ENCODE data around the gene ENC1.

The ENC1 gene

DNA sequence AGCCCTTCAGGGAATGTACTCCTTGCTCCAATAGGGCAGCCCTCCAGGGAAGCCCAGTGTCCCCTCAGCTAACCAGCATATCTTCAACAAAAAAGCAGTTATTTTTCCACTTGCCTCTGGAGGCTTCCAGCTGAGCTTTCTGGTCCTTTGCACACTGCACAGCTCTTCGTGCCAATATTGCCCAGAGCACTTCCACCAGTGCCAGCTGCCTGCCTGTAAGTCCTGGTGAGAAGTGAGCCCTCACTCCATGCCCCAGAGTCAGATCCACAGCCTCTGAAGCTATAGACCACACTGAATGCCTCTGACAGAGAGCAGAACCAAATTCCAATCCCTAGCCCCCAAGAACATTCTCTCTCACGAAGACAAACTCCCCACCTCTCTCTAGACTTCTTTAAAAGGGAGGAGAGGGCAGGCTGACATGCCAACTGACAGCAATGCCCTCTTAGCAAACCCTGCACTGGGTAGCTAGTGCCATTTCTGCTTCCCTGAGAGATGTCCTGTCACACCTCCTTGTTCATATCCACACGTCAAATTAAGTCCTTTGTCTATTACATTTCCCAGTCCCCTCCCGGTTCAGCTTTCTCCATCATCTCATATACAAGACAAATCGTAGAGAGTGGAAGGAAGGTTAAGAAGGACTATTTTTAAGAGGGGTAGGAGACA, 31.8 kb upstream of the ENC1 start:
- Histone ChIP-seq H3K27ac (ENCODE audit: low read depth in 2 of 2, low read length in 2 of 2) (no peak overlapping the region), H3K36me3 (ENCODE audit: control insufficient read depth in 2 of 2, insufficient read depth in 2 of 2, low read length in 2 of 2) (no peaks in the 10 kb centered on the region), H3K4me1 (ENCODE audit: control insufficient read depth in 2 of 2, insufficient read depth in 2 of 2, low read length in 2 of 2) (no peaks in the 10 kb centered on the region), H3K4me3 (ENCODE audit: low read length in 2 of 2) (no peak overlapping the region), H3K9ac (ENCODE audit: low read depth in 1 of 2, low read length in 2 of 2) (no peak overlapping the region), H3K27me3 (ENCODE audit: control insufficient read depth in 2 of 2, insufficient read depth in 2 of 2, low read length in 2 of 2) (no peaks in the 10 kb centered on the region), H3K9me3 (ENCODE audit: control insufficient read depth in 2 of 2, low read length in 2 of 2) (no peaks in the 10 kb centered on the region)

DNA sequence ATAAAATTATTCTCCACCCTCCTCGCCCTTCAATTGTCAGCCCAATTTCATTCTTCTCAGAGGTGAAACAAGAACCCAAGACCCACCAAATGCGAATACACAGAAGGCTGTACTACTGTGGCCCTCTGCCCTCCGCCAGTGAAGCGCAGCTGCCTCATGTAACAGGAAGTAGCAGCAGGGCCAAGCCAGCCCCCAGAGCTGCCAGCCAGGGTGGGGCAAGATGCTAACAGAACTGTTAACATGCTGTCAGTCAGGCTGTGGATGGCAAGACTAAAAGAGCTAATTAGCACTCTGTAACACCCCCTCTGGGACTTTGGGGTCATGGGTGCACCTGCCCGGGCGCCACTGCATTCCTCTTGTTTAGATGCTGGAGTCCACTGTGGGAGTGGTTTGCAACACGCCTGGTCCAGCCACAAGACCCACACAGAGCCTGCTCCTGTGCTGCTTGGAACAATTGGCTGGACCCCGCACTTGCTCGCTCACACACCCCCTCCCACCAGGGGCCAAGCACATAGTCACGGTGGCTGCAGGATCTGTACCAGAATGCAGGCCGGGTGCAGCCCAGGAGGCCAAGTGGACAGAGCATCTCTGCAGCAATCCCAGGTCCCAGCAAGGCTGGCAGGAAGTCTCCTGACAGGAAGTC, 30.0 kb upstream of the ENC1 start:
- Histone ChIP-seq H3K9ac (ENCODE audit: low read depth in 1 of 2, low read length in 2 of 2) (no peak overlapping the region), H3K4me3 (ENCODE audit: low read length in 2 of 2) (no peak overlapping the region), H3K27me3 (ENCODE audit: control insufficient read depth in 2 of 2, insufficient read depth in 2 of 2, low read length in 2 of 2) (no peaks in the 10 kb centered on the region), H3K36me3 (ENCODE audit: control insufficient read depth in 2 of 2, insufficient read depth in 2 of 2, low read length in 2 of 2) (no peaks in the 10 kb centered on the region), H3K27ac (ENCODE audit: low read depth in 2 of 2, low read length in 2 of 2) (no peak overlapping the region), H3K9me3 (ENCODE audit: control insufficient read depth in 2 of 2, low read length in 2 of 2) (no peaks in the 10 kb centered on the region), H3K4me1 (ENCODE audit: control insufficient read depth in 2 of 2, insufficient read depth in 2 of 2, low read length in 2 of 2) (no peaks in the 10 kb centered on the region)

DNA sequence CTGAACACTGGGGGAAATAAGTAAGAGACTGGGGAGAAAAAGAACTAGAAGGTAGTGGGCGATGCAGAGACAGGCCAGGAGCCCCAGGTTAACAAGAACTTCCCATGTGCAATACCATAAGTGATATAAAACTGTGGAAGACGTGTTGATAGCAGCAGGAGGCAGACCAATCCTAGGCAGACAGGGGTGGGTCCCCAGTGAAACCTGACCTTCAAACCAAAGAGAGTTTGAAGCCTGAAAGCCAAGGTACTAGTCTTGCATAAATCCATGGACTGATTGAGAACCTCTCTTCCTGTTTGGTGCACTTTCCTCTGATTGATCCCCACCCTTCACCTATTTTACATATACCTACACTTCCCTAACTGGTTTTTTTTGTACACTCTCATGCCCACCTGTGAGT, 29.3 kb upstream of the ENC1 start:
- H3K9ac ChIP-seq (ENCODE audit: low read depth in 1 of 2, low read length in 2 of 2): no peak overlapping the region
- H3K27me3 ChIP-seq (ENCODE audit: control insufficient read depth in 2 of 2, insufficient read depth in 2 of 2, low read length in 2 of 2): no peaks in the 10 kb centered on the region
- no peaks in the 10 kb centered on the region for H3K4me1 ChIP-seq (ENCODE audit: control insufficient read depth in 2 of 2, insufficient read depth in 2 of 2, low read length in 2 of 2)
- H3K9me3 ChIP-seq (ENCODE audit: control insufficient read depth in 2 of 2, low read length in 2 of 2): no peaks in the 10 kb centered on the region
- no peak overlapping the region for H3K27ac ChIP-seq (ENCODE audit: low read depth in 2 of 2, low read length in 2 of 2)
- no peaks in the 10 kb centered on the region for H3K36me3 ChIP-seq (ENCODE audit: control insufficient read depth in 2 of 2, insufficient read depth in 2 of 2, low read length in 2 of 2)
- H3K4me3 ChIP-seq (ENCODE audit: low read length in 2 of 2): no peak overlapping the region

DNA sequence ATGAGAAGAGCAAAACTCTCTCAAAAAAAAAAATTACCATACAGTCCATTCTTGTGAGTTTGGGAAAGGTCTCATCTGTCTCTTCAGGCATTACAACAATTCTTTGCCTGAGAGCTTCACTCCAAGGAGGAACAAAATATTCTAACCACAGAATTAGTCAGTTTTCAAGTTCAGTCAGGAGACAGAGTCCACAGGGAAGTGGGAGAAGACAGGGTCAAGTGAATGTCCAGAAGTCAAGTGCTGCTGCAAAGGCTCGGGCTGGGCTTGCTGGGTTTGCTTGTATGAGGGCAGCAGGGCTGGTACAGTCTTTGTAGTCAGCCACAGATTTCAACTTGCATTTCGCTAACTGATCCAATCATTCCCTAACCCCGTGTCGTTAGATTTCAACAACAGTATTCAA, 26.9 kb upstream of the ENC1 start:
- Histone ChIP-seq H3K27ac (ENCODE audit: low read depth in 2 of 2, low read length in 2 of 2) (no peak overlapping the region), H3K4me1 (ENCODE audit: control insufficient read depth in 2 of 2, insufficient read depth in 2 of 2, low read length in 2 of 2) (no peaks in the 10 kb centered on the region), H3K9ac (ENCODE audit: low read depth in 1 of 2, low read length in 2 of 2) (no peak overlapping the region), H3K27me3 (ENCODE audit: control insufficient read depth in 2 of 2, insufficient read depth in 2 of 2, low read length in 2 of 2) (no peaks in the 10 kb centered on the region), H3K4me3 (ENCODE audit: low read length in 2 of 2) (no peak overlapping the region), H3K9me3 (ENCODE audit: control insufficient read depth in 2 of 2, low read length in 2 of 2) (no peaks in the 10 kb centered on the region), H3K36me3 (ENCODE audit: control insufficient read depth in 2 of 2, insufficient read depth in 2 of 2, low read length in 2 of 2) (no peaks in the 10 kb centered on the region)

DNA sequence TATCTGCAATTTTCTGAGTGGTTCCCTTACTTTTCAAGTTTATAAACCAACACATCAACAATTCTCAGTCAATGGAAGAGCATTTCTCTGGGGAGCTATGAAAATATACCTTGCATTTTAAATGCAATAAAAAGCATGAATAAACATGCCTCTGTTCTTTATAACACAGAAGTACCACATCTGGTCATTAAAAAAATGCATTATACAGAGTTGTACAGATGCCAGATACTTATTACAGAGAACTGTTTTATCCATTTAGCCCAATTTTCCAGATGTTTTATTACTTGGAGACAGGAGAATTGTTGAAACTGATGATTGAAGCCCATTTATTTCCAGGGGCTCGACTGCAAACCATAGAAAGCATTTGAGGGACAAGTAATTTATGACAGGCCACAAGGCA, 25.3 kb upstream of the ENC1 start:
- no peaks in the 10 kb centered on the region for H3K4me1 ChIP-seq (ENCODE audit: control insufficient read depth in 2 of 2, insufficient read depth in 2 of 2, low read length in 2 of 2)
- no peaks in the 10 kb centered on the region for H3K9me3 ChIP-seq (ENCODE audit: control insufficient read depth in 2 of 2, low read length in 2 of 2)
- H3K4me3 ChIP-seq (ENCODE audit: low read length in 2 of 2): no peak overlapping the region
- no peak overlapping the region for H3K9ac ChIP-seq (ENCODE audit: low read depth in 1 of 2, low read length in 2 of 2)
- no peak overlapping the region for H3K27ac ChIP-seq (ENCODE audit: low read depth in 2 of 2, low read length in 2 of 2)
- H3K27me3 ChIP-seq (ENCODE audit: control insufficient read depth in 2 of 2, insufficient read depth in 2 of 2, low read length in 2 of 2): no peaks in the 10 kb centered on the region
- no peaks in the 10 kb centered on the region for H3K36me3 ChIP-seq (ENCODE audit: control insufficient read depth in 2 of 2, insufficient read depth in 2 of 2, low read length in 2 of 2)

DNA sequence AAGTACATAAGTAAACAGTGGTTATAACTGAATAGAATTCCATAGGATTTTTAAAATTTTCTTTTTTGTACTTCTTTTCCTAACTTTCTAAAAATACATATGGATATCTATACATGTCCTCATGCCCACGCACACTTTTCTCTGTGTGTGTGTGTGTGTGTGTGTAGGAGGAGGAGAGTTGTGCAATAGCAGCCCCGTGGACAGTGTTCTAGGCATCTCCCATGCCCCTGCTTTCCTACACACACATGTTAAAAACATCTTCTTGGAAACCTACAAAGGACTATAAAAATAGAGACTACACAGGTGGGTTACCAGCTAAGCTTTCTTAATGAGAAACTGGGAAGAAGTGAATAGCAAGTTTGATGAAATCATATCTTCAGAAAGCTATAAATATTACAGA, 24.7 kb upstream of the ENC1 start:
- no peak overlapping the region for H3K9ac ChIP-seq (ENCODE audit: low read depth in 1 of 2, low read length in 2 of 2)
- no peaks in the 10 kb centered on the region for H3K27me3 ChIP-seq (ENCODE audit: control insufficient read depth in 2 of 2, insufficient read depth in 2 of 2, low read length in 2 of 2)
- no peaks in the 10 kb centered on the region for H3K4me1 ChIP-seq (ENCODE audit: control insufficient read depth in 2 of 2, insufficient read depth in 2 of 2, low read length in 2 of 2)
- H3K36me3 ChIP-seq (ENCODE audit: control insufficient read depth in 2 of 2, insufficient read depth in 2 of 2, low read length in 2 of 2): no peaks in the 10 kb centered on the region
- no peaks in the 10 kb centered on the region for H3K9me3 ChIP-seq (ENCODE audit: control insufficient read depth in 2 of 2, low read length in 2 of 2)
- H3K4me3 ChIP-seq (ENCODE audit: low read length in 2 of 2): no peak overlapping the region
- no peak overlapping the region for H3K27ac ChIP-seq (ENCODE audit: low read depth in 2 of 2, low read length in 2 of 2)

DNA sequence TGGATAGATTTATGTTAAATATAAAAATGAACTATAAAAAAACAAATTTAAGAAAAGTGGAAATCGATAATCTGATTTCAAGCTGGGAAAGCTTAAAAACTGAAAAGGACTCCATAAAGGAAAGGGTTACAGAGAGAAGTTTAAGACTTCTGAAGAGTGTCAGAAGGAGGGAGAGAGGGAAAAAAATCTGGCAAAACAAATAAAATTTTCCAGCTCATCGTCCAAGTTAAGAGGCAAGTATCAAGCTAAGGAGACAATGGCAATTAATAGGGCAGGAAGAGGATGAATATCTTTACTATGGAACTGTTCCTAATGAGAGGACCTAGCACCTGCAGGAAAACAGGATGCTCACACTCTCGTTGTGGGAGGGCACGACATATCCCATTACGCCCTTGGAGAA, 24.0 kb upstream of the ENC1 start:
- Histone ChIP-seq H3K9me3 (ENCODE audit: control insufficient read depth in 2 of 2, low read length in 2 of 2) (no peaks in the 10 kb centered on the region), H3K9ac (ENCODE audit: low read depth in 1 of 2, low read length in 2 of 2) (no peak overlapping the region), H3K36me3 (ENCODE audit: control insufficient read depth in 2 of 2, insufficient read depth in 2 of 2, low read length in 2 of 2) (no peaks in the 10 kb centered on the region), H3K27me3 (ENCODE audit: control insufficient read depth in 2 of 2, insufficient read depth in 2 of 2, low read length in 2 of 2) (no peaks in the 10 kb centered on the region), H3K4me3 (ENCODE audit: low read length in 2 of 2) (no peak overlapping the region), H3K27ac (ENCODE audit: low read depth in 2 of 2, low read length in 2 of 2) (no peak overlapping the region), H3K4me1 (ENCODE audit: control insufficient read depth in 2 of 2, insufficient read depth in 2 of 2, low read length in 2 of 2) (no peaks in the 10 kb centered on the region)

DNA sequence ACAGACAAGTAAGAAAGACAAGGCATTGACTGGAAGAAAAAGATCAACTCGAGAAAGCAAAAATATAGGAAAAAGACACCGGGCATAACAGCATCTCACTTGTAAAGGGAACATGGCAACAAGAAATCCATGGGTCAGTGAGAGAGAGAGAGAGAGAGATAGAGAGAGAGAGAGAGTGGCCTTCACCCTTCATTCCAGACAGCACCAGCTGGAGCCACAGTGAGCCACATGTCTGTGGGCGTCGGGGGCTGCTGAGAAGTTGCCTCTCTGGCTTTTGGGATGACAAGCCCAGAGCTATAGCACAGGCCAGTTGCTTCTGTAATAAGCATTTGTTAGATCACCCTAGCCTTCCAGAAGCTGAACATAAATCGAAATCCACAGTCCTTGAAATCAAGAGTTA, 20.3 kb upstream of the ENC1 start:
- no peak overlapping the region for H3K9ac ChIP-seq (ENCODE audit: low read depth in 1 of 2, low read length in 2 of 2)
- no peaks in the 10 kb centered on the region for H3K36me3 ChIP-seq (ENCODE audit: control insufficient read depth in 2 of 2, insufficient read depth in 2 of 2, low read length in 2 of 2)
- H3K4me3 ChIP-seq (ENCODE audit: low read length in 2 of 2): no peak overlapping the region
- no peaks in the 10 kb centered on the region for H3K27me3 ChIP-seq (ENCODE audit: control insufficient read depth in 2 of 2, insufficient read depth in 2 of 2, low read length in 2 of 2)
- no peaks in the 10 kb centered on the region for H3K4me1 ChIP-seq (ENCODE audit: control insufficient read depth in 2 of 2, insufficient read depth in 2 of 2, low read length in 2 of 2)
- H3K9me3 ChIP-seq (ENCODE audit: control insufficient read depth in 2 of 2, low read length in 2 of 2): no peaks in the 10 kb centered on the region
- H3K27ac ChIP-seq (ENCODE audit: low read depth in 2 of 2, low read length in 2 of 2): no peak overlapping the region

DNA sequence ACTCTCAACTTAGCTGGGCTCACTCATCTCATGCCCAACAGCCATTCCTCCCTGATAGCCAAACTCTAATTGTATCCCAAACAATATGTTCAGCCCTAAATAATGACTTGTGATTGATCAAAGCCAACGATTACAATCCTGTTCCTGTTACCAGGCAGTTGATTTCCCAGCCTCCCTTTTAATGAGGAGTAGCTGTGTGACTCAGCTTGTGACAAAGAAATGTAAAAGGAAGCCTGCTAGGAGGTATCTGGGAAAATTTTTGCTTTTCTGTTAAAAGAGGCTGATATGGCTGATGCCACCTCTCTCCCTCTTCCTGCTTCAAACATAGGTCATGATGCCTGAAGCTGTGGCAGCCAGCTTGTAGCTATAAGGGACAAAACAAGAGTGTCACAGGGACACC, 19.6 kb upstream of the ENC1 start:
- Histone ChIP-seq H3K27ac (ENCODE audit: low read depth in 2 of 2, low read length in 2 of 2) (no peak overlapping the region), H3K9me3 (ENCODE audit: control insufficient read depth in 2 of 2, low read length in 2 of 2) (no peaks in the 10 kb centered on the region), H3K4me1 (ENCODE audit: control insufficient read depth in 2 of 2, insufficient read depth in 2 of 2, low read length in 2 of 2) (no peaks in the 10 kb centered on the region), H3K36me3 (ENCODE audit: control insufficient read depth in 2 of 2, insufficient read depth in 2 of 2, low read length in 2 of 2) (no peaks in the 10 kb centered on the region), H3K4me3 (ENCODE audit: low read length in 2 of 2) (no peak overlapping the region), H3K9ac (ENCODE audit: low read depth in 1 of 2, low read length in 2 of 2) (no peak overlapping the region), H3K27me3 (ENCODE audit: control insufficient read depth in 2 of 2, insufficient read depth in 2 of 2, low read length in 2 of 2) (no peaks in the 10 kb centered on the region)

DNA sequence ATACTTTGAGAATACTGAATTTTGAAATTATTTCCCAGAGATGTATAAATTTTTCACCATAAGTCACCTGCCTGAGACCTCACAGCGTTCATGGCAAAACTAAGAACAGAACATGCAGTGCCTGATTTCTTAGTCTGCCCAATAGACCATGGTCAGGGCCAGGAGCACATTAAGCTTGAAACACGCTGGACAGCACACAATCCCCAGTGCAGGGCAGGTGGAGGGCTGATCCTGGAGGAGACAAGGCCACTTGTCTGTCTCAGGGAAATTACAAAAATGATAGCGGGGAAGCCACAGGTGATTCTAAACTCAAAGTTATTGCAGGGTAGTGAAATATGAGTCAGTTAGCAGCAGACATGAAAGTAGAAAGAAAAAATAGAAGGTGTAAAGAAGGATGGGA, 18.6 kb upstream of the ENC1 start:
- Histone ChIP-seq H3K9me3 (ENCODE audit: control insufficient read depth in 2 of 2, low read length in 2 of 2) (no peaks in the 10 kb centered on the region), H3K4me1 (ENCODE audit: control insufficient read depth in 2 of 2, insufficient read depth in 2 of 2, low read length in 2 of 2) (no peaks in the 10 kb centered on the region), H3K27ac (ENCODE audit: low read depth in 2 of 2, low read length in 2 of 2) (no peak overlapping the region), H3K9ac (ENCODE audit: low read depth in 1 of 2, low read length in 2 of 2) (no peak overlapping the region), H3K4me3 (ENCODE audit: low read length in 2 of 2) (no peak overlapping the region), H3K36me3 (ENCODE audit: control insufficient read depth in 2 of 2, insufficient read depth in 2 of 2, low read length in 2 of 2) (no peaks in the 10 kb centered on the region), H3K27me3 (ENCODE audit: control insufficient read depth in 2 of 2, insufficient read depth in 2 of 2, low read length in 2 of 2) (no peaks in the 10 kb centered on the region)
